Superior temporal gyrus (tissue), 1 donor: ENCODE measurements around the gene COL5A2.

Source experiments
- DNase-seq: peaks from one replicate; pipeline ENCODE4 v3.0.0-alpha.2; 2016; ENCODE audit errors: extremely low spot score

Gene COL5A2

GRCh38 chr2:189102735-189103134 is 76.8 kb downstream of the COL5A2 start:
- no peak for DNase-seq

- DNase-seq, result no peak
These were observed 81.6 kb downstream of the COL5A2 start for GRCh38 chr2:189097934-189098333.

- DNase-seq, result no peak
These were observed 82.7 kb downstream of the COL5A2 start for GRCh38 chr2:189096769-189097447.

GRCh38 chr2:189095101-189095500 is 84.5 kb downstream of the COL5A2 start:
- no peak for DNase-seq

- no peak for DNase-seq
These were observed 86.6 kb downstream of the COL5A2 start for GRCh38 chr2:189092936-189093335.

- DNase-seq, result peak; percentile 9
These were observed 88.3 kb downstream of the COL5A2 start for GRCh38 chr2:189091253-189091652.

- no peak for DNase-seq
These were observed 90.9 kb downstream of the COL5A2 start for GRCh38 chr2:189088591-189089205.

- DNase-seq, result peak; percentile 70
These were observed 92.9 kb downstream of the COL5A2 start for GRCh38 chr2:189086710-189087109.

- DNase-seq, result no peak
These were observed 93.3 kb downstream of the COL5A2 start for GRCh38 chr2:189086250-189086649.

GRCh38 chr2:189083606-189084005 is 96.0 kb downstream of the COL5A2 start:
- no peak for DNase-seq

- no peak for DNase-seq
These were observed 96.5 kb downstream of the COL5A2 start for GRCh38 chr2:189083106-189083505.

- DNase-seq, result no peak
These were observed 97.1 kb downstream of the COL5A2 start for GRCh38 chr2:189082376-189082975.

GRCh38 chr2:189076572-189076971 is 103.0 kb downstream of the COL5A2 start:
- no peak for DNase-seq

- DNase-seq, result no peak
These were observed 103.4 kb downstream of the COL5A2 start for GRCh38 chr2:189076120-189076519.

GRCh38 chr2:189074506-189074905 is 105.1 kb downstream of the COL5A2 start:
- DNase-seq, result no peak

GRCh38 chr2:189072036-189072435 is 107.5 kb downstream of the COL5A2 start:
- DNase-seq, result no peak

GRCh38 chr2:189069855-189070619 is 109.5 kb downstream of the COL5A2 start:
- DNase-seq, result no peak

- no peak for DNase-seq
These were observed 113.5 kb downstream of the COL5A2 start for GRCh38 chr2:189066037-189066436.

- no peak for DNase-seq
These were observed 119.4 kb downstream of the COL5A2 start for GRCh38 chr2:189060096-189060642.

- no peak for DNase-seq
These were observed 122.2 kb downstream of the COL5A2 start for GRCh38 chr2:189057316-189057715.

GRCh38 chr2:189056200-189057106 is 123.1 kb downstream of the COL5A2 start:
- no peak for DNase-seq
